HG02840 (cell line): ENCODE data around the gene SLC37A1.
"Not testable (repeated sequence)": the region's sequence is repeated elsewhere in the genome, so short reads cannot be mapped to it uniquely, and the experiment has no call there.

Experiments
- ATAC-seq: cut with Tn5 transposase; IDR thresholded peaks from one replicate; pipeline ENCODE4 v1.9.1; 2021; ENCODE audit warnings: mild to moderate bottlenecking, moderate library complexity, moderate number of reproducible peaks; ENCODE audit not compliant: unreplicated experiment, low FRiP score

Gene SLC37A1

GRCh38 chr21:42628466-42629061 is 114.9 kb downstream of the SLC37A1 start:
- ATAC-seq, result not testable (repeated sequence)

GRCh38 chr21:42629933-42630589 is 116.4 kb downstream of the SLC37A1 start:
- no peak for ATAC-seq

GRCh38 chr21:42630626-42631025 is 117.0 kb downstream of the SLC37A1 start:
- no peak for ATAC-seq
